Stimulated activated CD8-positive, alpha-beta memory T cell treated with anti-CD3 and anti-CD28 coated beads, Interleukin-12 subunit alpha, Interleukin-12 subunit beta, amount 100 ng/mL, for 1 hour (primary cell): ENCODE data around the gene HS6ST1.

Experiments
- DNase-seq: peaks from one replicate; pipeline ENCODE4 v3.0.0-alpha.2; 2020; ENCODE audit warnings: low read depth

The HS6ST1 gene

DNA sequence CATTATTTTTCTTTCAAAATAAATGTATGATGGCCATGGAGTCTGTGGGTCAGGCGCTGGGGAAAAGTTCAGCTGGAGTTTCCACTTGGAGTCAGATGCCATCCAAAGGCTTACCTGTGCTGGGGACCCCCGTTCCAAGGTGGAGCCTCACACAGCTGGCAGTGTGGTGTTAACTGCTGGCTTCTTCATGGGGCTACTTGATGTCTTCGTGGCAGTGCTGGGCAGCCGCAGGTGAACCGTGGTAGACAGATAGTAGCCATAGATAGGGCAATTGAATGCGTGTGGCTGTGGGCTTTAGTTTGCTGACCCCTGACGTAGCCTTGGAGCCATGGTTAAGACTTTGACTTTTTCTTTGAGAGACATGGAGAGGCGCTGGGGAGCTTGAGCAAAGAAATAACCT lies 83.1 kb downstream of the HS6ST1 start:
- DNase-seq, result no peak

DNA sequence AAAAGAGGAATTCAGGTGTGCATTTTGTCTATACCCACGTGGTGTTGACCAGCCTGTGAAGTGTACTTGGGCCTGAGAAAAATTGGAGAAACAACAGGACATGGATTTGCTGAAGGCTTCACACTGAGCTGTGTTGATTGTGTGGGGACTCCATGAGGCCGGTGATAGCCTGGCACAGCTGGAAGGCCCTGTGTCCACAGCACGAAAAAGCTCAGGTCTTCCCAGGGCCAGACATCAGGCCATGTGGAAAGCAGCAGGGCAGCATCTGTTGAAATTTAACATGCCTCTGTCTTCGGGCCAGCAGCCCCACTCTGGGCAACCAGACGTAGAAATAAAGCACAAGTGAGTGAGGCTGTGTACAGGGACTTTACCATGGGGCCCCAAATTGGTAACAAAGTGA lies 84.1 kb downstream of the HS6ST1 start:
- DNase-seq, result no peak

DNA sequence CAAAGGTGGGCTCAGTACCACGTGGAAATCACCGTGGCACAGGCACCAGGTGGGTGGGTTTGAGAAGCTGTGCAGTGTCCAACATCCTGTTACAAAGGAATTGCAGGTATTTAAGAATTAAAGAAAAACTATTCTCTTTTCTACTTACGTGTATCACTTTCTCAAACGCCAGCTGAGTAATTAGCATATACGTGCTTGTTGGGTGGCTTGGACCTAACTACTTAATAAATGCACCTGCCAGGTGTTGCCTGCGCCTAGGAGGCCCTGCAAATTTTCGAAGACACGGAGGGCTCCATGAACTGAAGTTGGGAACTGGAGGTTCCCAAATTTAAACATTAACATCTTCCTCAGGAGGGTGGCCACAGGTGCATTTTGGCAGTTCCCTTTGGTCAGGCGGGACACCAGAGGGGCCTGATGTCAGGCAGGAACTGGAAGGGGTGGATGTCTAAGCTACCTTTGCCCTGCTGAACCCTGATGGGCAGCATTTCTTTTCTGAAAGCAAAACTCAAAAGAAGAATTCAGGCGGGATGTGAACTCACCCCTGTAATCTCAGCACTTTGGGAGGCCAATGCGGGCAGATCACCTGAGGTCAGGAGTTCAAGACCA lies 84.8 kb downstream of the HS6ST1 start:
- no peak for DNase-seq

DNA sequence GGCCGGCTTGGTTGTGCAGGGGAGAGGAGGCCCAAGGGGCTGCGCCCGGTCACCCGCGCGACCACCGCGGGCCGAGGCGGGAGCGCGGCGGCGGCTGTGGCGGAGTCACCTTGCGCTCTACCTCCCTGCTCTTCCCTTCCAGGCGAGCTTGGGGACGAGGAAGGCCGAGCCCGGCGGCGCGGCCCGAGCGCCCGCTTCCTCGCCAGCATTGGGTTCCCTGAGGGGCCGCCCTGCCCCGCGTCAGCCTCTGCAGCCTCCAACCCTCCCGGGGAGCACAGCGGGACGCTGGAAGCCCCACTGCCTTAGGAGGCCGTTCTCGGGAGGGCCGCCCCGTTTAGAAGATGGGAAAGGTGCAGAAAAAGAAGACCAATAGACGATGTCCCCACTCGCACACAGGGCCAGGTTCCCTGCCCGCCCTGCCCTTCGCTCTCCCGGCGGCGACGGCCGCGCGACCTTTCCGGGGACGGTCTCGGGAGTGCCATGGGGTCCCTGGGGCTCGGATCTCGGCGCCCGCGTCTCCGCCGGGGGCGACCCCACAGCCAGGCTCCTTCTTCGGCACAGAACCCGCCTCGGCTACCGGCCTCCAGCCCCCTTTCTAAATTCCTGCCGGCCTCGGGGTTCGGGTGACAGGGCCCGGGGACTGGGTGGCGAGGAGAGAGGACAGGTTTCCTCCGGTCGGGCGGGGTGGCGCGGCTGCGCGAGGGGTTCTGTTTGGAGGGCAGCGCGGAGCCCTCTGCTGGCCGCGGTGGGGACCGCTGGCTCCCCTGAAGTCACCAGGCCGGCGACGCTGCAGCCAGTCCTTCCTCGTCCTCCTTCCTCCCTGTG lies 85.5 kb downstream of the HS6ST1 start:
- peak; percentile 72 for DNase-seq

DNA sequence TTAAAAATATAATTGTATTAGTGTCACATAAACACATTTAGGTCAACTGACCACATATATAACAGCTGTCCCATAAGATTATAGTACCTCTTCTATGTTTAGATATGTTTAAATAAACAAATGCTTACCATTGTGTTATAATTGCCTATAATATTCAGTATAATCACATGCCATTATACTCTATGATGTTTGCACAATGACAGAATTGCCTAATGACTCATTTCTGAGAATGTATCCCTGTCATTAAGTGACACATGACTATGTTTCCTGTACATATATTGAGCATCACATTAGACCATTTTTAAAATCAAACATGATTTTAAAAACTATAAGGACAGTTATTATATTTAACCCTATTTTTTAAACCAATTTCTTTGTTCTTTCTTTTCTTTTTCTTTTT lies 89.8 kb downstream of the HS6ST1 start:
- no peak for DNase-seq

DNA sequence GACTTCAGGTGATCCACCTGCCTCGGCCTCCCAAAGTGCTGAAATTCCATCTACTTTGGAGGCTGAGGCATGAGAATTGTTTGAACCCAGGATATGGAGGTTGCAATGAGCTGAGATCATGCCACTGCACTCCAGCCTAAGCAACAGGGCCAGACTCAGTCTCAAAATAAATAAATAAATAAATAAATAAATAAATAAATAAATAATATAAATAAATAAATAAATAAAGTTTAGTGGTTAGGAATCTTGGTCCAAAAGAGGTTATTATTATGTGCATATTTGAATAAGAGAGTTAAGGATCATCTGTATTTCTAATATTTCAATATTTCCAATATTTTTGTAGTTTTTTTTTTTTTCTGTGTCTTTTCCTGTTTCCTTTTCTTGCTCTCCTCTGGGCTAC lies 90.8 kb downstream of the HS6ST1 start:
- DNase-seq, result no peak

DNA sequence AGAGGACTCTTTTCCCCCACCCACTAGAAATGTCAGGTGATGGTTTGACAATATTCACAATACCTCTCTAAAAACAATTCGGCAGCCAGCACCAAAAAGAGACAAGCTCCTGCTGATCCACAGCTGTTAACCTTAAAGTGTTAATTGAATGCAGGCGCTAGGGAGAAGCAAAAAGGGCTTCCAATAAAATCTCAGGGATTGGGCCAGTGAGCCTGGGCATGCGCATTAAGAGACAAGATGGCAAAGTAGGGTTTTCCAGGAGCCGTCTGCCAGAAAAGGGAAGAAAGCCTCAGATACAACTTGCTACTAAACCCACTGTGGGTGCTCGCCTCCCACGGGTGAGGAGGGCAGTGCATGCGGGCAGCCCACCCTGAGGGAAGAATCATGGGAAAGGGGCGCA lies 98.8 kb downstream of the HS6ST1 start:
- no peak for DNase-seq

DNA sequence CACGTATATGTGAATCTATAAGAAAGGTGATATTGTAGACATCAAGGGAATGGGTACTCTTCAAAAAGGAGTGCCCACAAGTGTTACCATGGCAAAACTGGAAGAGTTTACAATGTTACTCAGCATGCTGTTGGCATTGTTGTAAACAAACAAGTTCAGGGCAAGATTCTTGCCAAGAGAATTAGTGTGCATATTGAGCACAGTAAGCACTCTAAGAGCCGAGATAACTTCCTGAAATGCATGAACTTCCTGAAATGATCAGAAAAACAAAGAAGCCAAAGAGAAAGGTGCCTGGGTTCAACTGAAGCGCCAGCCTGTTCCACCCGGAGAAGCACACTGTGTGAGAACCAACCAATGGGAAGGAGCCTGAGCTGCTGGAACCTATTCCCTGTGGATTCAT lies 101.0 kb downstream of the HS6ST1 start:
- no peak for DNase-seq

DNA sequence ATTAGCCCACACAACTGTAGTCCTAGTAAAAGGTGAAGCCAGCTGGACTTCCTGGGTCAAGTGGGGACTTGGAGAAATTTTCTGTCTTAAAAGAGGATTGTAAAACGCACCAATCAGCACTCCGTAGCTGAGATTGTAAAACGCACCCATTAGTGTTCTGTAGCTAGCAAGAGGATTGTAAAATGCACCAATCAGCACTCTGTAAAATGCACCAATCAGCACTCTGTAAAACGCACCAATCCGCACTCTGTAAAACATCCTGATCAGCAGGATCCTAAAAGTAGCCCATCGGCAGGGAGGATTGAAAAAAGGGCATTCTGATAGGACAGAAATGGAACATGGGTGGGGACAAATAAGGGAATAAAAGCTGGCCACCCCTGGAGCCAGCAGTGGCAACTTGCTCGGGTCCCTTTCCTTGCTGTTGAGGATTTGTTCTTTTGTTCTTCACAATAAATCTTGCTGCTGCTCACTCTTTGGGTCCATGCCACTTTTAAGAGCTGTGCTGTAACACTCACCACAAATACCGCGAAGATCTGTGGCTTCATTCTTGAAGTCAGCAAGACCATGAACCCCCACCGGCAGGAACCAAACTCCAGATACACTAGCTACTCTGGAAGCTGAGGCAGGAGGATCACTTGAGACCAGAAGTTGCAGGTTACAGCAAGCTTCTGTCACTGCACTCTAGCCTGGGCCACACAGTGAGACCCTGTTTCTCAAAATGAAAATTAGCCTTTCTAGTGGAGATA lies 102.6 kb downstream of the HS6ST1 start:
- DNase-seq, result no peak
